Calu3 (cell line): Measurements from ENCODE around the gene TSHZ2. TPM values are rescaled to one million over a fixed set of nuclear protein-coding genes. Genes with fewer than 3 reads are reported as not detected.

Experiments used
- BruUV-seq: library from RNA; stranded (reverse); fragments of 400-500 nt; replicated peaks from 2 replicates; lab custom pipeline; 2021; lab: Mats Ljungman, UMichigan
- CTCF ChIA-PET: fragments of 300-600 bp; sonication (Branson Sonifier 250); formaldehyde crosslinking; loops from one replicate; lab custom pipeline; 2022; ENCODE audit warnings: antibody characterized with exemption; lab: Charles Lee
- DNase-seq: peaks from one replicate; pipeline ENCODE4 v3.0.0; 2022
- H3K27ac Mint-ChIP-seq: one replicate; pipeline ENCODE4 v1.8.0; 2022; ENCODE audit warnings: mixed read lengths; ENCODE audit not compliant: unreplicated experiment
- H3K27me3 Mint-ChIP-seq: one replicate; pipeline ENCODE4 v1.8.0; 2022; ENCODE audit warnings: mixed read lengths; ENCODE audit not compliant: unreplicated experiment
- H3K36me3 Mint-ChIP-seq: one replicate; pipeline ENCODE4 v1.8.0; 2022; ENCODE audit warnings: mild to moderate bottlenecking, moderate library complexity, mixed read lengths; ENCODE audit not compliant: insufficient read depth, unreplicated experiment
- H3K4me1 Mint-ChIP-seq: one replicate; pipeline ENCODE4 v1.8.0; 2022; ENCODE audit warnings: mild to moderate bottlenecking, low read depth, mixed read lengths; ENCODE audit not compliant: unreplicated experiment
- H3K4me3 Mint-ChIP-seq: one replicate; pipeline ENCODE4 v1.8.0; 2022; ENCODE audit warnings: mild to moderate bottlenecking, low read depth, moderate library complexity, mixed read lengths; ENCODE audit not compliant: unreplicated experiment
- H3K9me3 Mint-ChIP-seq: one replicate; pipeline ENCODE4 v1.8.0; 2022; ENCODE audit warnings: low read depth, mixed read lengths; ENCODE audit not compliant: unreplicated experiment
- intact Hi-C: fragments of 100-400 bp; cut with micrococcal nuclease; formaldehyde crosslinking; loops from one replicate; pipeline ENCODE4 v1.10.0; 2022; ENCODE audit not compliant: unreplicated experiment
- total RNA-seq: library from RNA; stranded (reverse); gene quantifications from 2 replicates; pipeline ENCODE4 v1.2.3, GENCODE V29; 2022
- TF ChIP-seq, protein P1 (sequence below): fragments of 200-600 bp; IDR thresholded peaks from one replicate; pipeline ENCODE4 v1.8.0; 2022; ENCODE audit warnings: antibody characterized with exemption; ENCODE audit not compliant: unreplicated experiment

Gene TSHZ2
- total RNA-seq, 1 experiment from 2014 or later: not detected

DNA sequence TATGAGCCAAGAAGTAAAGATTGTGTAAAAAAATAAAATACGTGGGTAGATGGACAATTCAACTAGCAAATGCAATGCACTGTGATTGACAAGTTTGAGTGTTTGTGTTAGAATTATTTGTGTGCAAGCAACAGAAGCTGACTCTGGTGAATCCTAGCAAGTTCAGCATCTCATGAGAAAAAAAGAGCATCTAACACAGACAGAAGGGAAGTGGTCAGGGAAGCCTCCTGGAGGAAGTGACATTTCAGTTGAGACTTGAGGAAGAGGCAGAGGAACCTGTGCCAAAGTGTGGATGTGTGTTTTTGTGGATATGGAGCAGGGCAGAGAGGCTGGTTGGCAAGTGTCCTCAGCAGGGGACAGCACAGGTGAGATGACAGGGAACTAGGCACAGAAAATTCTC is 372.7 kb downstream of the TSHZ2 start:
- TF ChIP-seq, protein P1, sequence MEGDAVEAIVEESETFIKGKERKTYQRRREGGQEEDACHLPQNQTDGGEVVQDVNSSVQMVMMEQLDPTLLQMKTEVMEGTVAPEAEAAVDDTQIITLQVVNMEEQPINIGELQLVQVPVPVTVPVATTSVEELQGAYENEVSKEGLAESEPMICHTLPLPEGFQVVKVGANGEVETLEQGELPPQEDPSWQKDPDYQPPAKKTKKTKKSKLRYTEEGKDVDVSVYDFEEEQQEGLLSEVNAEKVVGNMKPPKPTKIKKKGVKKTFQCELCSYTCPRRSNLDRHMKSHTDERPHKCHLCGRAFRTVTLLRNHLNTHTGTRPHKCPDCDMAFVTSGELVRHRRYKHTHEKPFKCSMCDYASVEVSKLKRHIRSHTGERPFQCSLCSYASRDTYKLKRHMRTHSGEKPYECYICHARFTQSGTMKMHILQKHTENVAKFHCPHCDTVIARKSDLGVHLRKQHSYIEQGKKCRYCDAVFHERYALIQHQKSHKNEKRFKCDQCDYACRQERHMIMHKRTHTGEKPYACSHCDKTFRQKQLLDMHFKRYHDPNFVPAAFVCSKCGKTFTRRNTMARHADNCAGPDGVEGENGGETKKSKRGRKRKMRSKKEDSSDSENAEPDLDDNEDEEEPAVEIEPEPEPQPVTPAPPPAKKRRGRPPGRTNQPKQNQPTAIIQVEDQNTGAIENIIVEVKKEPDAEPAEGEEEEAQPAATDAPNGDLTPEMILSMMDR: no peak
- H3K9me3 Mint-ChIP-seq: peaks cover under 1% of the 10 kb centered on the region
- no peak overlapping the region for H3K27ac Mint-ChIP-seq
- H3K4me1 Mint-ChIP-seq: no peaks in the 10 kb centered on the region
- H3K36me3 Mint-ChIP-seq: no peaks in the 10 kb centered on the region
- CTCF ChIA-PET: no interaction called here
- H3K4me3 Mint-ChIP-seq: no peak overlapping the region
- BruUV-seq: no TSS peak
- intact Hi-C loops: no loop called here
- no peak for DNase-seq
- peaks cover 60% of the 10 kb centered on the region for H3K27me3 Mint-ChIP-seq

DNA sequence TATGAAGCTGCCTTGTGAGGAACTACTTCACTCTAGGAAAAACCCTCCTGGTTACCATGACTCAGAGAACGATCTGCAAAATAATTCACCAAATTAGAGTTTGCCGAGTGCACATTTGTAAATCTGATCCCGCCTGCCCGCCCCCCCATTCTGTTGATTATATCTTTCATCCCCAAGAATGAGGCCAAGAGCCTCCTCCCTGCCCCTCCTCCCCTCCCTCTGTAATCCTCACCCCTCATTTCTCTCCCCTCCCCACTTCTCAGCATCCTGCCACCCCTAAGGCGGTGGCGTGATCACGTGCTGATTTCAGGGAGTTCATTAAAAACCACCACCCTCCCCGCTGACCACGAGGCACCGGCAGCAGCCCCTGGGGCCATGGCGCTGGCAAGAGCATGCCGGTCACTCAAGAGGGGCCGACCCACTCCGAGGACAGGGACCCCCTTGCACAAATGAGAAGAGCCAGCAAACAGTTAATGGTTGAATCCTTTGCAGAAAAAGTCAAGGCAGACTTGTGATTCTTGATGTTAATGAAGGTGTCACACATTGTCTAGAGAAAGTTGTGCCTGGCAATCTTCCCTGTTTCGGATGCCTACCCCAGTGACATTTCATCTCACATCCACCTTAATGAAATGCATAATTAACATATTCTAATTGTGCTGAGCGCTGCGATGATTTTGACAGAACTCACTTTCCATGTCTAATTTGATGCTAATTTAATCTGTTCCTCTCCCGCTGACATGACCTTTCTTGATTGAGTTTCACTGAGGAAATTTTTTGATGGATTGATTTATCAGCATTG is 373.6 kb downstream of the TSHZ2 start:
- H3K4me3 Mint-ChIP-seq: no peak overlapping the region
- intact Hi-C loops: no loop called here
- H3K27me3 Mint-ChIP-seq: peaks cover 66% of the 10 kb centered on the region
- TF ChIP-seq, protein P1: no peak
- no TSS peak for BruUV-seq
- H3K9me3 Mint-ChIP-seq: peaks cover 2% of the 10 kb centered on the region
- no peak overlapping the region for H3K27ac Mint-ChIP-seq
- CTCF ChIA-PET: no interaction called here
- no peaks in the 10 kb centered on the region for H3K4me1 Mint-ChIP-seq
- no peaks in the 10 kb centered on the region for H3K36me3 Mint-ChIP-seq
- no peak for DNase-seq

DNA sequence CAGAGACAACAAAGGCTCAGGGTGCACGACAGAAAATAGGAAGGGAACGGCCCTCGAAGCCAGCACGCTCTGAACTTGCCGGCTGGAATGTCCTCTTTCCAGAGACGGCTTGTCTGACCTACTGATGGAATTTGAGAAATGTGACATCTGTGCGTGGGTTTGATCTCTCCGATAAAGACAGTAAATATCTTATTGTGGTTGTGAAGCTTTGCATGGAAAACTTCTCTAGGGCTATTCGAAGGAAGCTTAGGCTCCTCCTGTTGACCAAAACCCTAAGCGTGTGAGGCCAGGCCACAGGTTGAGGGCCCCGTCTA is 374.1 kb downstream of the TSHZ2 start:
- peaks cover 66% of the 10 kb centered on the region for H3K27me3 Mint-ChIP-seq
- H3K4me3 Mint-ChIP-seq: no peak overlapping the region
- intact Hi-C loops: no loop called here
- H3K4me1 Mint-ChIP-seq: no peaks in the 10 kb centered on the region
- H3K27ac Mint-ChIP-seq: no peak overlapping the region
- TF ChIP-seq, protein P1: no peak
- H3K9me3 Mint-ChIP-seq: peaks cover 2% of the 10 kb centered on the region
- DNase-seq: no peak
- H3K36me3 Mint-ChIP-seq: no peaks in the 10 kb centered on the region
- CTCF ChIA-PET: interaction anchor here (0.6 kb wide), 1 partner anchor 12 kb away, joined by 8 read pairs; no protein-coding TSS in a partner anchor
- no TSS peak for BruUV-seq

DNA sequence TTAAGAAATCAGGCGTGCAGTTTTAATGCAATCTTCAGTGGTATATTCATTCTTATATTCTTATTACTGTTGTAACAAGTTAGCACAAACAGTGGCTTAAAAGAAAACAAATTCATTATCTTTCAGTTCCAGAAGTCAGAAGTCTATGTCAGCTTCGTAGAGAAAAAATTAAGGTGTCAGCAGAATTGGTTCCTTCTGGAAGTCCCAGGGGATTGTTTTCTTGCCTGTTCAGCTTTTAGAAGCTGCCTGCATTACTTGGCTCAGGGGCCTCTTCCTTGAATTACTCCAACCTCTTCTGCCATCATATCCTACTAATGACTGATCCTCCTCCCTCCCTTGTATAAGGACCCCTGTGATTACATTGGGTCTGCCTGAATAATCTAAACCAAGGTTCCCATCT is 377.6 kb downstream of the TSHZ2 start:
- no peak overlapping the region for H3K4me3 Mint-ChIP-seq
- BruUV-seq: no TSS peak
- DNase-seq: no peak
- CTCF ChIA-PET: no interaction called here
- no peak overlapping the region for H3K27ac Mint-ChIP-seq
- intact Hi-C loops: no loop called here
- H3K27me3 Mint-ChIP-seq: peaks cover 73% of the 10 kb centered on the region
- H3K4me1 Mint-ChIP-seq: no peaks in the 10 kb centered on the region
- H3K9me3 Mint-ChIP-seq: peaks cover 2% of the 10 kb centered on the region
- no peaks in the 10 kb centered on the region for H3K36me3 Mint-ChIP-seq
- TF ChIP-seq, protein P1: no peak
